HepG2 (cell line): ENCODE data around the gene GRM7. TPM values are rescaled to one million over a fixed set of nuclear protein-coding genes. Genes with fewer than 3 reads are reported as not detected.

Source experiments
- ATAC-seq: fragments of 200-7000 bp; cut with Tn5 transposase; 3 replicates; pipeline ENCODE4 v1.9.1; 2020; ENCODE audit warnings: mild to moderate bottlenecking, moderate library complexity
- BruUV-seq: library from RNA; stranded (reverse); fragments of 400-500 nt; replicated peaks from 2 replicates; lab custom pipeline; 2021; lab: Mats Ljungman, UMichigan
- CTCF ChIA-PET: fragments of 300-600 bp; formaldehyde crosslinking; extraction: SDS; loops from one replicate; lab custom pipeline; 2021; ENCODE audit warnings: low total read pairs, inconsistent platforms, low intra/inter-chr PET ratio; lab: Yijun Ruan, JAX
- POLR2A ChIA-PET: fragments of 350-600 bp; sonication (Branson Sonifier 250); formaldehyde crosslinking; loops from one replicate; lab custom pipeline; 2020; ENCODE audit warnings: antibody characterized with exemption, inconsistent platforms; lab: Yijun Ruan, JAX
- DNase-seq: peaks from one replicate; pipeline ENCODE4 v3.0.0-alpha.2; 2015; ENCODE audit warnings: low spot score
- FAIRE-seq: peaks from 3 replicates; lab custom pipeline; 2011; peaks lifted over from hg19 to GRCh38; lab: Jason Lieb, UNC
- H2AFZ ChIP-seq: one replicate; pipeline ENCODE4 v1.6.1; 2011; ENCODE audit warnings: low read length, inconsistent platforms
- H3K27ac ChIP-seq: fragments of 300-600 bp; 3 replicates; pipeline ENCODE4 v1.8.0; 2011; ENCODE audit warnings: mixed run types, mild to moderate bottlenecking, mixed read lengths, low read length, inconsistent platforms; ENCODE audit not compliant: insufficient read depth; ENCODE audit errors: extremely low read length
- H3K27me3 ChIP-seq, 2 experiments: fragments of 200-600 bp in 1 of 2; 2 replicates in 1 of 2; 3 replicates in 1 of 2; pipeline versions ENCODE4 v1.6.0 to v1.8.0; 2011; ENCODE audit warnings: low read length in 2 of 2, mild to moderate bottlenecking in 2 of 2, moderate library complexity in 2 of 2, inconsistent platforms in 1 of 2; ENCODE audit not compliant: insufficient read depth in 2 of 2, control insufficient read depth in 1 of 2
- H3K36me3 ChIP-seq, 2 experiments: fragments of 200-600 bp in 1 of 2; replicated peaks in 1 of 2; 2 replicates in 1 of 2; 3 replicates in 1 of 2; pipeline versions ENCODE4 v1.5.1 to v1.8.0; 2011; ENCODE audit warnings: low read length in 2 of 2, inconsistent platforms in 1 of 2; ENCODE audit not compliant: insufficient read depth in 2 of 2, control insufficient read depth in 1 of 2
- H3K4me1 ChIP-seq: 2 replicates; pipeline ENCODE4 v1.5.1; 2012; ENCODE audit warnings: low read length, inconsistent platforms; ENCODE audit not compliant: insufficient read depth
- H3K4me2 ChIP-seq: 2 replicates; pipeline ENCODE4 v1.6.0; 2011; ENCODE audit warnings: low read depth, low read length, inconsistent platforms
- H3K4me3 ChIP-seq, 3 experiments: fragments of 200-600 bp in 1 of 3; sonication (generic), shearing (Covaris generic) in 1 of 3; replicated peaks in 1 of 3; 2 replicates each; pipeline ENCODE4 v1.5.1; 2011 to 2016; ENCODE audit warnings: low read length in 3 of 3, inconsistent platforms in 2 of 3, low read depth in 2 of 3, mild to moderate bottlenecking in 2 of 3, control low read depth in 1 of 3, mixed read lengths in 1 of 3; ENCODE audit not compliant: insufficient read depth in 1 of 3
- H3K79me2 ChIP-seq: one replicate; pipeline ENCODE4 v1.6.1; 2011; ENCODE audit warnings: low read length, inconsistent platforms; ENCODE audit not compliant: insufficient read depth
- H3K9ac ChIP-seq: 2 replicates; pipeline ENCODE4 v1.6.0; 2011; ENCODE audit warnings: mild to moderate bottlenecking, low read depth, low read length, inconsistent platforms; ENCODE audit not compliant: insufficient read depth
- H3K9me3 ChIP-seq: 2 replicates; pipeline ENCODE4 v1.5.1; 2012; ENCODE audit warnings: mild to moderate bottlenecking, low read length
- H4K20me1 ChIP-seq: 2 replicates; pipeline ENCODE4 v1.6.0; 2011; ENCODE audit warnings: inconsistent platforms, mild to moderate bottlenecking, low read length, moderate library complexity; ENCODE audit not compliant: insufficient read depth
- CHD2 ChIP-seq: IDR thresholded peaks from 2 replicates; pipeline ENCODE4 v1.6.1; 2011; ENCODE audit warnings: low read depth, low read length, improper control_type of control experiment
- MAFF ChIP-seq: IDR thresholded peaks from 2 replicates; pipeline ENCODE4 v1.6.1; 2011; ENCODE audit warnings: low read depth, low read length, improper control_type of control experiment
- MAFK ChIP-seq, 2 experiments: IDR thresholded peaks in 1 of 2; conservative IDR thresholded peaks in 1 of 2; 2 replicates each; pipeline ENCODE4 v1.6.1; 2011; ENCODE audit warnings: improper control_type of control experiment in 2 of 2, low read length in 2 of 2
- NFE2L2 ChIP-seq: fragments of 150-350 bp; IDR thresholded peaks from 2 replicates; pipeline ENCODE4 v1.6.1; 2014; ENCODE audit warnings: low read length
- PAX8 ChIP-seq: sonication (generic); formaldehyde crosslinking; IDR thresholded peaks from 2 replicates; pipeline ENCODE4 v1.8.0; 2022; ENCODE audit warnings: mild to moderate bottlenecking, missing genetic modification reagents, borderline replicate concordance
- ZNF678 ChIP-seq: sonication (generic); formaldehyde crosslinking; IDR thresholded peaks from 2 replicates; pipeline ENCODE4 v1.4.0; 2020; ENCODE audit warnings: mild to moderate bottlenecking, missing genetic modification reagents
- WGBS: methylation state at CpG from one replicate; pipeline ENCODE4 v1.1.6; 2017; ENCODE audit warnings: low lambda C conversion rate; 5-methylcytosine and 5-hydroxymethylcytosine counted together
- in situ Hi-C: cut with HindIII; loops from 2 replicates; pipeline ENCODE4 v1.10.0; 2017; ENCODE audit warnings: low pct_unique_long_range_greater_than_20kb; ENCODE audit not compliant: extremely low pct_ligation_motif_present
- intact Hi-C: fragments of 100-400 bp; cut with micrococcal nuclease; formaldehyde crosslinking; loops from one replicate; pipeline ENCODE4 v1.10.0; 2022; ENCODE audit not compliant: unreplicated experiment
- polyA plus RNA-seq, 8 experiments: library from polyadenylated mRNA; depleted of rRNA in 3 of 8; stranded (reverse) in 7 of 8; unstranded in 1 of 8; fragments of >200 nt; fragmentation: Illumina TruSeq in 4 of 8; extraction: Trizol in 4 of 8; gene quantifications; 2 replicates each; pipeline versions ENCODE4 v1.2.1 to v1.2.3, GENCODE V29; 2011 to 2016; ENCODE audit warnings: low read depth in 4 of 8, missing spikeins in 1 of 8, mixed read lengths in 1 of 8; ENCODE audit not compliant: insufficient read depth in 1 of 8
- total RNA-seq, 5 experiments: library from RNA; depleted of rRNA; stranded (reverse); fragments of >200 nt; fragmentation: Illumina TruSeq; extraction: Trizol; gene quantifications; 2 replicates each; pipeline ENCODE4 v1.2.3, GENCODE V29; 2016; ENCODE audit warnings: low read depth in 1 of 5

Gene GRM7
- total and polyA plus RNA-seq, 2 of the 13 experiments (the other 11 are each of a cell fraction or from before 2014, with no cell fraction given) = not detected

GRCh38 chr3:7487763-7488162 is 626.8 kb downstream of the GRM7 start (continued):
- TF ChIP-seq ZNF678 (CRISPR knock-in tag) = no peak

GRCh38 chr3:7489417-7489816 is 628.5 kb downstream of the GRM7 start:
- Histone ChIP-seq H3K9ac (no peak overlapping the region), H3K27me3 (no peaks in the 10 kb centered on the region), H3K4me2 (no peak overlapping the region), H2AFZ (no peak overlapping the region), H3K79me2 (no peaks in the 10 kb centered on the region), H3K9me3 (peaks cover 75% of the 10 kb centered on the region), H3K36me3 (no peaks in the 10 kb centered on the region), H3K4me1 (no peaks in the 10 kb centered on the region), H3K4me3 (no peak overlapping the region), H3K27ac (no peak overlapping the region), H4K20me1 (no peaks in the 10 kb centered on the region)
- ATAC-seq (no peak), DNase-seq (no peak), FAIRE-seq (no peak)
- no TSS peak for BruUV-seq
- in situ Hi-C loops = no loop called here
- CTCF ChIA-PET = no interaction called here
- TF ChIP-seq MAFF (peak; percentile 57), PAX8 (no peak), MAFK (conservative IDR thresholded peaks at IDR 0.05 in 1 of 2, IDR thresholded peaks at IDR 0.05 in 1 of 2; ENCODE audit: low read length in 2 of 2) (peak; percentile 70 to 75), NFE2L2 (peak; percentile 78)
- WGBS = 7% methylated on average over 2 of the region's 2 CpGs
- intact Hi-C loops = no loop called here
- POLR2A ChIA-PET = no interaction called here

- ChIA-PET POLR2A (no interaction called here), CTCF (no interaction called here)
- H3K4me1 ChIP-seq = no peaks in the 10 kb centered on the region
- H4K20me1 ChIP-seq = no peaks in the 10 kb centered on the region
- in situ Hi-C loops = no loop called here
- no peak overlapping the region for H2AFZ ChIP-seq
- 0 out of 2 replicates have a peak, but pooled peaks have one; percentile 8 for TF ChIP-seq MAFF
- 0 out of 4 replicates have a peak, but pooled peaks of 1 of the 2 experiments have one; percentile 24 for TF ChIP-seq MAFK (conservative IDR thresholded peaks at IDR 0.05 in 1 of 2, IDR thresholded peaks at IDR 0.05 in 1 of 2; ENCODE audit: low read length in 2 of 2)
- TF ChIP-seq CHD2 = no peak
- no peak for DNase-seq
- H3K79me2 ChIP-seq = no peaks in the 10 kb centered on the region
- intact Hi-C loops = no loop called here
- H3K4me2 ChIP-seq = no peak overlapping the region
- no peaks in the 10 kb centered on the region for H3K27me3 ChIP-seq
- WGBS = 17% methylated on average over 3 of the region's 3 CpGs
- ATAC-seq = no peak
- no peak overlapping the region for H3K27ac ChIP-seq
- H3K36me3 ChIP-seq = no peaks in the 10 kb centered on the region
- no peak for FAIRE-seq
- H3K4me3 ChIP-seq = no peak overlapping the region
- H3K9ac ChIP-seq = no peak overlapping the region
- BruUV-seq = no TSS peak
- H3K9me3 ChIP-seq = peaks cover 91% of the 10 kb centered on the region
Observed at GRCh38 chr3:7498715-7499114, 637.8 kb downstream of the GRM7 start.
